Esophagus squamous epithelium (tissue), 4 donors: ENCODE data around the gene RBP3.

Source experiments
- CTCF ChIP-seq, 6 experiments: fragments of 450-650 bp in 4 of 6; fragments of 200-600 bp in 2 of 6; sonication (generic) in 2 of 6; IDR thresholded peaks; one replicate each; pipeline ENCODE4 v1.5.1; 2016 to 2019; ENCODE audit warnings: antibody characterized with exemption in 6 of 6, mild to moderate bottlenecking in 4 of 6, moderate library complexity in 4 of 6
- POLR2A ChIP-seq, 4 donors: fragments of 450-650 bp; IDR thresholded peaks; one replicate each; pipeline ENCODE4 v1.6.1; 2017; ENCODE audit warnings: antibody characterized with exemption in 4 of 4, mild to moderate bottlenecking in 4 of 4, moderate library complexity in 3 of 4

GRCh38 chr10:47347303-47347675 lies 874 bp upstream of the RBP3 start:
- no peak for TF ChIP-seq CTCF (IDR thresholded peaks at IDR 0.05)
- no peak for TF ChIP-seq POLR2A (IDR thresholded peaks at IDR 0.05)
